ENCODE results near the gene FAM3C. TPM values are rescaled to one million over a fixed set of nuclear protein-coding genes. Genes with fewer than 3 reads are reported as not detected.
A peak's percentile ranks its signal among the peaks of the same experiment; 100 is the strongest.

FAM3C gene
- total and polyA plus RNA-seq, 2 donors (not counting 1 experiment from before 2014, with no cell fraction given) = 26.3 to 60.8 TPM

- H3K9ac ChIP-seq (ENCODE audit: insufficient read depth, low read length) = no peak overlapping the region
- H3K27ac ChIP-seq (ENCODE audit: insufficient read depth, low read length) = no peak overlapping the region
- DNase-seq (ENCODE audit: low read depth in 2 of 2) = no peak
- H2AFZ ChIP-seq (ENCODE audit: low read length) = peak overlapping the region; percentile 89
- H4K20me1 ChIP-seq (ENCODE audit: control insufficient read depth, extremely low read depth, insufficient read depth, low read length) = no peaks in the 10 kb centered on the region
- H3K4me2 ChIP-seq (ENCODE audit: extremely low read depth, insufficient read depth, low read length) = peak overlapping the region; percentile 93
- peaks cover 17% of the 10 kb centered on the region for H3K27me3 ChIP-seq (ENCODE audit: control insufficient read depth, insufficient read depth, low read length)
- H3K4me3 ChIP-seq (replicated peaks in 1 of 4; ENCODE audit: control extremely low read depth in 1 of 4, insufficient read depth in 1 of 4, low read depth in 3 of 4, low read length in 4 of 4) = peak overlapping the region; percentile 65 to 74 (median 70)
- no peaks in the 10 kb centered on the region for H3K9me3 ChIP-seq (ENCODE audit: control insufficient read depth, insufficient read depth, low read depth, low read length)
- TF ChIP-seq EZH2 (IDR thresholded peaks at IDR 0.05; ENCODE audit: low read length, missing control alignments) = peak; percentile 60
- TF ChIP-seq, protein P1, sequence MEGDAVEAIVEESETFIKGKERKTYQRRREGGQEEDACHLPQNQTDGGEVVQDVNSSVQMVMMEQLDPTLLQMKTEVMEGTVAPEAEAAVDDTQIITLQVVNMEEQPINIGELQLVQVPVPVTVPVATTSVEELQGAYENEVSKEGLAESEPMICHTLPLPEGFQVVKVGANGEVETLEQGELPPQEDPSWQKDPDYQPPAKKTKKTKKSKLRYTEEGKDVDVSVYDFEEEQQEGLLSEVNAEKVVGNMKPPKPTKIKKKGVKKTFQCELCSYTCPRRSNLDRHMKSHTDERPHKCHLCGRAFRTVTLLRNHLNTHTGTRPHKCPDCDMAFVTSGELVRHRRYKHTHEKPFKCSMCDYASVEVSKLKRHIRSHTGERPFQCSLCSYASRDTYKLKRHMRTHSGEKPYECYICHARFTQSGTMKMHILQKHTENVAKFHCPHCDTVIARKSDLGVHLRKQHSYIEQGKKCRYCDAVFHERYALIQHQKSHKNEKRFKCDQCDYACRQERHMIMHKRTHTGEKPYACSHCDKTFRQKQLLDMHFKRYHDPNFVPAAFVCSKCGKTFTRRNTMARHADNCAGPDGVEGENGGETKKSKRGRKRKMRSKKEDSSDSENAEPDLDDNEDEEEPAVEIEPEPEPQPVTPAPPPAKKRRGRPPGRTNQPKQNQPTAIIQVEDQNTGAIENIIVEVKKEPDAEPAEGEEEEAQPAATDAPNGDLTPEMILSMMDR (conservative IDR thresholded peaks at IDR 0.05 in 1 of 2, IDR thresholded peaks at IDR 0.05 in 1 of 2; ENCODE audit: low read depth in 1 of 2, low read length in 2 of 2) = peak in 1 of 2 donors; percentile 1
- H3K36me3 ChIP-seq (ENCODE audit: control insufficient read depth, insufficient read depth, low read length) = no peaks in the 10 kb centered on the region
- H3K4me1 ChIP-seq (ENCODE audit: control insufficient read depth, extremely low read depth, insufficient read depth, low read length) = peaks cover 6% of the 10 kb centered on the region
- no peaks in the 10 kb centered on the region for H3K79me2 ChIP-seq (ENCODE audit: control insufficient read depth, insufficient read depth, low read length)
These were observed 65.9 kb downstream of the FAM3C start for GRCh38 chr7:121330053-121330833.

DNA sequence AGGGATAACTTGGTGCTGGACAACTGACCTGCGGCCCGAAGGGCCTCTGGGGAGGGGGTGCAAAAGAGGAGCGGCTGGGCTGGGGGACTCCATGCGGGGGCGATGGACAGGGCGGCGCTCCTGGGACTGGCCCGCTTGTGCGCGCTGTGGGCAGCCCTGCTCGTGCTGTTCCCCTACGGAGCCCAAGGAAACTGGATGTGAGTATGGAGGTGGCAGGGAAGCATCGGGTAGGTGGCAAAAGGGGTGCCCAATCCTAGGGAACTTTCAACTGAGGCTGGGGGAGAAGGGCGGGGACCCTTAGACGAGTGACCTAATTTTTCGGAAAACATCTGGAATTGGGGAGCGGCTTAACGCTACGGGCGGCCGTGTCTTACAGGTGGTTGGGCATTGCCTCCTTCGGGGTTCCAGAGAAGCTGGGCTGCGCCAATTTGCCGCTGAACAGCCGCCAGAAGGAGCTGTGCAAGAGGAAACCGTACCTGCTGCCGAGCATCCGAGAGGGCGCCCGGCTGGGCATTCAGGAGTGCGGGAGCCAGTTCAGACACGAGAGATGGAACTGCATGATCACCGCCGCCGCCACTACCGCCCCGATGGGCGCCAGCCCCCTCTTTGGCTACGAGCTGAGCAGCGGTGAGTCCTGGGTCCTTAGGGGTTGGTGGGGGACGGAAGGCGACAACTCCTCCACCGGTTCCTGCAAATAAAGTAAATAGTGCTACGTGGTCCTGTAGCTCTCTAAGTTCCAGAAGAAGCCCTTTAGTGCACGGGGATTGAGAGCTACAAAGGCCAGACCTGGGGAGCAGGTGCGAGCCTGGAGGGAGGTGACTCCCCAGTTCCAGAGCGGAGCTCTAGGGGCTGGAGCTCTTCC, 66.7 kb downstream of the FAM3C start:
- TF ChIP-seq, protein P1 (conservative IDR thresholded peaks at IDR 0.05 in 1 of 2, IDR thresholded peaks at IDR 0.05 in 1 of 2; ENCODE audit: low read depth in 1 of 2, low read length in 2 of 2) = peak in 1 of 2 donors; percentile 0
- no peak for TF ChIP-seq EZH2 (IDR thresholded peaks at IDR 0.05; ENCODE audit: low read length, missing control alignments)
- peaks cover 6% of the 10 kb centered on the region for H3K4me1 ChIP-seq (ENCODE audit: control insufficient read depth, extremely low read depth, insufficient read depth, low read length)
- H3K27ac ChIP-seq (ENCODE audit: insufficient read depth, low read length) = no peak overlapping the region
- no peaks in the 10 kb centered on the region for H4K20me1 ChIP-seq (ENCODE audit: control insufficient read depth, extremely low read depth, insufficient read depth, low read length)
- H3K4me2 ChIP-seq (ENCODE audit: extremely low read depth, insufficient read depth, low read length) = peak overlapping the region; percentile 93
- H2AFZ ChIP-seq (ENCODE audit: low read length) = no peak overlapping the region
- DNase-seq (ENCODE audit: low read depth in 2 of 2) = peak in 1 of 2 donors; percentile 23
- H3K79me2 ChIP-seq (ENCODE audit: control insufficient read depth, insufficient read depth, low read length) = no peaks in the 10 kb centered on the region
- H3K9me3 ChIP-seq (ENCODE audit: control insufficient read depth, insufficient read depth, low read depth, low read length) = no peaks in the 10 kb centered on the region
- peaks cover 17% of the 10 kb centered on the region for H3K27me3 ChIP-seq (ENCODE audit: control insufficient read depth, insufficient read depth, low read length)
- no peak overlapping the region for H3K9ac ChIP-seq (ENCODE audit: insufficient read depth, low read length)
- H3K4me3 ChIP-seq (replicated peaks in 1 of 4; ENCODE audit: control extremely low read depth in 1 of 4, insufficient read depth in 1 of 4, low read depth in 3 of 4, low read length in 4 of 4) = peak overlapping the region; percentile 65 to 74 (median 70)
- H3K36me3 ChIP-seq (ENCODE audit: control insufficient read depth, insufficient read depth, low read length) = no peaks in the 10 kb centered on the region
